ENCODE measurements around the gene LRRC25.

DNA sequence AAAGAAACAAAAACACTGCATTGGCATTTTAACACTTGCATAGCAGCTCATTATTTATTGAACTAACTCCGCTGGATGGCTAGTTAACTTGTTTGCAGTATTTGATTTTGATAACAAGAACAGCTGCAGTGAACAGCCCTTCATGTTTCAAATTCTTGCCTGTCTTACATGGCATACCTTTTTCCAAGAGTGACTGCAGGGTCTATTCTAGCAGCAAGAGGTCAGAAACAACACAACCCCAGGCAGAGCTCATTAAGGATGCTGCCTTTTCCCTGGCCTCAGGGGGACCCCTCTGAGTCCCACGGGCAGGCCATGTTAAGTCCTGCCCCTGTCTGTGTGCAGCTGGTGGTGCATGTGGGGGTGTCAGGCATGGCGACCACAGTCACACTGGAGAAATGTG lies 40.4 kb downstream of the LRRC25 start:
- TF ChIP-seq, protein P1, sequence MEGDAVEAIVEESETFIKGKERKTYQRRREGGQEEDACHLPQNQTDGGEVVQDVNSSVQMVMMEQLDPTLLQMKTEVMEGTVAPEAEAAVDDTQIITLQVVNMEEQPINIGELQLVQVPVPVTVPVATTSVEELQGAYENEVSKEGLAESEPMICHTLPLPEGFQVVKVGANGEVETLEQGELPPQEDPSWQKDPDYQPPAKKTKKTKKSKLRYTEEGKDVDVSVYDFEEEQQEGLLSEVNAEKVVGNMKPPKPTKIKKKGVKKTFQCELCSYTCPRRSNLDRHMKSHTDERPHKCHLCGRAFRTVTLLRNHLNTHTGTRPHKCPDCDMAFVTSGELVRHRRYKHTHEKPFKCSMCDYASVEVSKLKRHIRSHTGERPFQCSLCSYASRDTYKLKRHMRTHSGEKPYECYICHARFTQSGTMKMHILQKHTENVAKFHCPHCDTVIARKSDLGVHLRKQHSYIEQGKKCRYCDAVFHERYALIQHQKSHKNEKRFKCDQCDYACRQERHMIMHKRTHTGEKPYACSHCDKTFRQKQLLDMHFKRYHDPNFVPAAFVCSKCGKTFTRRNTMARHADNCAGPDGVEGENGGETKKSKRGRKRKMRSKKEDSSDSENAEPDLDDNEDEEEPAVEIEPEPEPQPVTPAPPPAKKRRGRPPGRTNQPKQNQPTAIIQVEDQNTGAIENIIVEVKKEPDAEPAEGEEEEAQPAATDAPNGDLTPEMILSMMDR (IDR thresholded peaks at IDR 0.05; ENCODE audit: extremely low read depth in 1 of 2, insufficient read depth in 1 of 2, low read depth in 1 of 2, low read length in 2 of 2) = no peak
- TF ChIP-seq EZH2 (IDR thresholded peaks at IDR 0.05; ENCODE audit: borderline replicate concordance, low read depth, low read length, severe bottlenecking) (no peak), POLR2AphosphoS5 (IDR thresholded peaks at IDR 0.05; ENCODE audit: insufficient read depth, low read depth, low read length) (no peak)
- TF ChIP-seq, protein P2, sequence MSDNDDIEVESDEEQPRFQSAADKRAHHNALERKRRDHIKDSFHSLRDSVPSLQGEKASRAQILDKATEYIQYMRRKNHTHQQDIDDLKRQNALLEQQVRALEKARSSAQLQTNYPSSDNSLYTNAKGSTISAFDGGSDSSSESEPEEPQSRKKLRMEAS (IDR thresholded peaks at IDR 0.05; ENCODE audit: insufficient read depth, insufficient read length) = no peak

Measured in endothelial cell of umbilical vein (primary cell).